GM12801 (cell line): ENCODE measurements around the gene GRK6.

ENCODE experiments used
- CTCF ChIP-seq: IDR thresholded peaks from one replicate; pipeline ENCODE4 v1.5.1; 2011; ENCODE audit warnings: control low read depth; ENCODE audit not compliant: insufficient read length; ENCODE audit errors: extremely low read depth

GRK6 gene

DNA sequence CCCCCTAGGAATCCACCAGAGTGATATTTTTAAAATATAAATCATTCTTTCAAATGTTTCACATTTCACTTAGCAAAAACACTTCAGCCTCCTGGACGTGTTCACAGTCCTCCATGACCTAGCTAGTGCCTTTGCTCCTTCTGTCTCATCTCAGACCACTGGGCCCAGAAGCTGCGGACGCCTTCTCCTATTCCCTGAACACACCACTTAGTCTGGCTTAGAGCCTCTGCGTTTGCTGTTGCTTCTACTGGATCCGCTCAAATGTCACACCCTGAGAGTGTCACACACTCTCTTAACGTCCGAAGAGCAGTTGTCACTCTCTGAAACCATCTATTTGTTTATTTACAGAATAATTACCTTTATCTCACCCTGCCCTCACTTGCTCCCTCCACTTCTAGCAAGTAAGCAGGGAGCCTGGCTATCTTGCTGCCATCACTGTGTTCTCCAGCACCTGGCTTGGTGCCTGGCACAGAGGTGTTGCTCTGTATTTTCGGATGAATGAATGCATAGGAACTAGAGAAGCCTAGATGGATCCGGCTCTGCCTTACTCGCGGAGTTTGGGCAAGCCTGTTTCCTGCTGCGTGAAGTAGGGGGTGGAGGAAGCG, 1.2 kb upstream of the GRK6 start:
- TF ChIP-seq CTCF: no peak

DNA sequence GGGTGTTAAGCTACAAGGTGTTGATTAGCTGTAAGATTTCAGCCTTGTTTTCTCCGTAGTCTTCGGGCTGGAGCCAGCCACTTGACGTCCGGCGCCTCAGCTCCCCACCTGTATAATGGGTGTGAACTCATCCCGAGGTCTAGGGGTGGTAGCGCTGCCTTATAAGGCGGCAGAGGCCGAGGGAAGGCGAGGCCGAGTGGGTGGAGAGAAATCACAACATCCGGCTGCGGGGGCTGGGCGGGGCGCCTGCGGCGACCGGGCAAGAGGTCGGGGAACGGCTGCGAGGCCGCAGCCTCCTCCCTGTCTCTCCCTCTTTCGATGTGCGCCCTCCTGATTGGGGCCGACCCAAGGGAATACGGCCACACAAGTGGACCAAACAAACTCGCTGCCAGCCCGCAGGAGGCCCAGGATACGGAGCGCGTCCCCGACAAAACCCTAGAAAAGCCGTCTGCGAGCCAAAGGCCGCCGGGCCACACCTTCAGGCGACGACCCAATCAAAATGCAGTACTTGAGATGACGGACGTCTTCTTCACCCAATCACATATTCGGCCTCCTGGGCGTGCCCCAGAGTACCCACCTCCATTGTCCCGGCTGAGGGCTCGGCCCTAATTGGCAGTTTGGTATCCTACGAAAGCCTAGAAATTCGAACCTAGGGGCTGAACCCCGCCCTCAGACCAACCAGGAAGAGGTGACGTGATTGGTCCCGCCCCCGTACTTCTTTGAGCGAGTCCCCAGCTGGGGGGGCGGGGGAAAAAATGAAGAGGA, 493 bp upstream of the GRK6 start:
- TF ChIP-seq CTCF: no peak

- no peak for TF ChIP-seq CTCF
Measured at GRCh38 chr5:177427211-177427822, 841 bp downstream of the GRK6 start.

DNA sequence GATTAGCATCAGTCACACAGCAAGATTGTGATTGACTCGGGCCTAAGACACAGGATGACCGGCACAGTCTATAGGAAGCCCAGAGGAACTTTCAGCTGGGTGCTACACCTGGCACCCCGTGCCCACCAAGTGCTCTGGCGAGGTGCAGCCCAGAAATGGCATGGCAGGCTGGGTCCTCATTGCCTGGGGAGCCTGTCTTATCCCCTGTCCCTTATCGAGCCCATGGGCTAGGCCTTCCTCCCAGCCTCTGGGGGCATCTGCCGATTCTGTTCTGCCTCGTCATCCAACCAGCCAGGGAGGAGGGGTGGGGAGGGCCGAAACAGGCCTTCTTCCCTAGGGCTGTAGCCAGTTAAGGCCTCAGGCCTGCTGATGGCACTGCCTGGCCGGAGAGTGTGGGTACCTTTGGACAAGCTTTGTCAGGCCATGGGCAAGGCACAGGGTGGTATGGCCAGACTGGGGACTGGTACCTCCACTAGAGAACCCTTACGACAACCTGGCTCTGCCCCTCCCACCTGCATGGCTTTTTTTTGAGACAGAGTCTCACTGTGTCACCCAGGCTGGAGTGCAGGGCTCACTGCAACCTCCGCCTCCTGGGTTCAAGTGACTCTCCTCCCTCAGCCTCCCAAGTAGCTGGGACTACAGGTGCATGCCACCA, 1.6 kb downstream of the GRK6 start:
- no peak for TF ChIP-seq CTCF

- no peak for TF ChIP-seq CTCF
Measured at GRCh38 chr5:177428574-177429217, 2.2 kb downstream of the GRK6 start.

DNA sequence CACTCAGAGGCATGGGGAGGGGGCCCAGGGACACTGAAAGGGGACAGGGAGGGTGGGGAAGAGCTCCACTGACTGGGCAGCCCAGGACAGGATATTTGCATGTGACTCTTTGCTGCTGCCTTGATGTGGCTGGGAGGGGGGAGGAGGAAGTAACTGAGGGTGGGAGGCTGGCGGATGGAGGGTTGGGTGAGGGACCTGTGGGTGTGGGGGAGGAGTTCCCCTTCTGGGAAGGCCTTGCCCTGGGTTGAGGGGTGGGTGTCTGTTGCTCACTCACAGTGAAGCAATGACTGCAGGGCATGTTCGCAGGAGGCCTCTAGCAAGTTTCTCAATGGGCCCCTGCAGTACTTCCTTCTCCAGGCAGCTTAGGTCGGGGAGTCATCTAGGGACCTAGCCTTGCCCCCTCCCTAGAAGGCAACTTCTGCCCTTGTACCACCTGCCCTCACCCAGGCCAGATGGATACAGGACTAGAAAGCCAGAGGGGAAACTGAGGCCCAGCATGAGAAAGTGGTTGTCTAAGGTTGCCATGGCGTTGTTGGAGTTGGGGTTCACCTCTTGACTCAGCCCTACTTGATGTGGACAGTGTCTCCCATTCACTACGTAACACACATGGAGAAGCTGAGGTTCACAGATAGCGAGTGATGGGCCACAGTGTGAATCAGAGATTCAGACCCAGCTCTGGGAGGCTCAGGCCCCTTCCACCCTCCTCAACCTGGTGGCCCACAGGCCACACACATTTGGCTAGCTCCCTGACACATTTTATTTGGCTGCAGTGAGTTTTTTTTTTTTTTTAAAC, 3.0 kb downstream of the GRK6 start:
- no peak for TF ChIP-seq CTCF
